ENCODE measurements around the gene ACAP1.
"Not testable (repeated sequence)": the region's sequence is repeated elsewhere in the genome, so short reads cannot be mapped to it uniquely, and the experiment has no call there.

The ACAP1 gene

DNA sequence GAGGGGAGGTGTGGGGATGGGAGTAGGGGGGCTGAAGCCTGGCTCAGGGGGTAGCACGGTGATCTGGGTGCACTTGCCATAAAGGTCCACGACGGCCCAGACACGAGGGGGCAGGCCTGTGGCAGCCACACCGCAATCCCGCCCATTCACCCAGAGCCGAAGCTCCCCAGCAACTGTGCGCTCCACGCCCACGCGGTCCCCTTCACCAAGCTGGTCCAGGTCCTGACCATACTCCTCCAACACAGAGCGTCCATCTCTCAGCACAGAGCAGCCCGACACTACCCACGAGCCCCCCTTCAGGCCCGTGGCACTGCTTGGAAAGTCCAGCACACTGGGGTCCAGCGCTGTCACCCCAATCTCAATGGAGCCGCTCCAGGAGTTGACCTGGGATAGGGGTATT, 8.8 kb upstream of the ACAP1 start:
- DNase-seq (ENCODE audit: extremely low read depth in 1 of 2, low read depth in 1 of 2), result no peak

DNA sequence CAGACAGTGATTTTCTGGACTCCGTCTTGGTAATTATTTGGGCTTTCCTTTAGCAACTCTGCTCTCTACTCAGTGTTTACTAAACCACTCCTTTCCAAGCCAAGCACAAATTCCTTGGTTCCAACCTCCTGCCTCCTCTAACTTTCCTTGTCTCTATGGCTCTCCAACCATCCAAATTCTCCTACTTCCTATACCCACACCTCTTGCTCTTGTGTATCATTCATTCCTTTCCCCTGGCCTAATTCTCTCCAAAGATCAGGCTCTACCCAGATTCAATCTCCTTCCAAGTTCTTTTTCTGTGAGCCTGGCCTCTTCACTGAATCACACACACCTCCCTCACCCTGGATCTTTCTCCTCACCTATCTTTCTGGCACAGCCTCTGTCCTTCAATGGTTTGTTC, 8.3 kb upstream of the ACAP1 start:
- no peak for DNase-seq (ENCODE audit: extremely low read depth in 1 of 2, low read depth in 1 of 2)

DNA sequence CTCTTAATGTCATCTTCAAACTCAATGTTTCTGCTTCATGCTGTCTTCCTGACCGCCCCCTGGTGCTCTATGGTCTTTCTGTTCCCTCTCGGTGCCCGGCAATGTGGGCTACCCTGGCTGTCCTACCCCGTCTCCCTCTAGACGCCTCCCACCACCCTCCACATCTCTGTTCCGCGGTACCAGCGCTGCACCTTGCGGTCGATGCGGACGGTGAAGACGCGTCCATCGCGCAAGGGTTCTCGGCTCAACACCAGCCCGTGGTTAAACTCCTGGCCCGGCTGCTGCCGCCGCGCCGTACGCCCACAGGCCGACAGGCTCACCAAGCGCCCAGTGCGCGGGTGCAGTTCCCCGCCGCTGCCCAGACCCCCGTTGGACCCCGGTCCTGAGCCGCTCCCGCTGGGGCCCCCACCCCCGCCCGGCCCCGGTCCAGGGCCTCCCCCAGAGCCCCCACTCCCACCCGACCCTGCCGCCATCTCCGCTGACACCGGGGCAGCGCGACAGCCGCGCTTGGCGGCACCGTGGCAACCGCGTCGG, 7.4 kb upstream of the ACAP1 start, which contains the start of gene NEURL4:
Gene NEURL4 (minus strand): TSS at position 496 of the 534 bp plus-strand sequence. CDS start 23 bp downstream, at position 473.
- no peak for DNase-seq (ENCODE audit: extremely low read depth in 1 of 2, low read depth in 1 of 2)

DNA sequence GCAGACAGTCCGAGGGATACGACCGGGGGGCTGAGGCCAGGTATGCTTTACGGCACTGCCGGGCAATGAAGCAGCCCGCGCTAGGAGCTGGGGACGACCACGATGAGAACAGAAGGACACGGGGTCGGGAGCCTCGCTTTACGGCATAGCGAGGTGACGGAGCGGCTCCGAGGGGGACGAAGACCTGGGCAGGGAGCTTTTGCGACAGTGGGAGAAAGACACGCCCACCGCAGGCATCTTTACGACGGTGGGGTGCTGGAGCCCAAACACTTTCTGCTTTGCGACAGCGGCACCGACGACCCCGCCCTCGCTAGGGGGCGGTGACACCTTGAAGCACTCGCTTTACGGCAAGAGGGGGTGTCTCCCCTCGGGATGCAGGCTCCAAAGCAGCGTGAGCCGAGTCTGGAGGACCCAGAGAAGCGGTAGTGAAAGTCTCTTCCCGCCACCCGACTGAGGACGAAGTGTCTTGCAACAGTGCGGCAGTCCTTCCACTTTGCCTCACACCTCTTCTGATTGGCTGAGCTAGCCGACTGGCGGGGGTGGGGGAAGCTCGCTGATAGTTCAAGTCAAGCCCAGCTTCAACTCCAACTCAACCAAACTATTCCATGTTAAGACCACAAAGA, 6.8 kb upstream of the ACAP1 start:
- peak; percentile 93 to 95 for DNase-seq (ENCODE audit: extremely low read depth in 1 of 2, low read depth in 1 of 2)

DNA sequence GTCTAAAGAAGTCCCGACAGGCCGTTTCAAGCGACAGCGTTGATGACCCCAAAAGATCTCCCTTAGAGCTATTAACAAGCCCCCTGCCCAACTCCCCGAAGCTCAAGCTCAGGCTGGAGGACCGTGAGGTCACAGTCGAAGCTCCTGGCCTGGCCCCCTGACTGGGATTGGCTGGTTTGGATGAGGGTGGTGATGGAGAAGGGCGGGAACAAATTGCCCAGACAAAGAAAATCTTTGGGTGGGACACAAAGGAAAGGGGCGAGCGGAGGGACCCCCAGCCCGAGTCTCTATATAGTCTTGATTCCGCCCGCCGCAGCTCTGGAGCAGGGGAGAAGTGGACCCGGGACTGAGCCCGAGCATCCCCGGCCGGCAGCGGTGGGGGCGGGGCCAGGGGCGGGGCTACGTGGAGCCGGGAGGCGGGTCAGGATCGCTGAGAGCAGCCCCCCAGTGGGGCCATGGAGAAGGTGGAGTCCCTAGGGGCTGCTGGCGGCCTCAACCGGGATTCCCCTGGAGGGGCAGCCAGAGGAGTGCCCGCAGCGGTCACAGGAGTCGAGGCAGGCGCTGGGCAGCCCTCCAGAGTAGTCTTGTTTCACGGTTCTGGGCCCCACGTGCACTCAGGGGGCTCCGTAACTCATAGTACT, 6.2 kb upstream of the ACAP1 start:
- DNase-seq (ENCODE audit: extremely low read depth in 1 of 2, low read depth in 1 of 2), result peak in 1 of 2 donors; percentile 82

DNA sequence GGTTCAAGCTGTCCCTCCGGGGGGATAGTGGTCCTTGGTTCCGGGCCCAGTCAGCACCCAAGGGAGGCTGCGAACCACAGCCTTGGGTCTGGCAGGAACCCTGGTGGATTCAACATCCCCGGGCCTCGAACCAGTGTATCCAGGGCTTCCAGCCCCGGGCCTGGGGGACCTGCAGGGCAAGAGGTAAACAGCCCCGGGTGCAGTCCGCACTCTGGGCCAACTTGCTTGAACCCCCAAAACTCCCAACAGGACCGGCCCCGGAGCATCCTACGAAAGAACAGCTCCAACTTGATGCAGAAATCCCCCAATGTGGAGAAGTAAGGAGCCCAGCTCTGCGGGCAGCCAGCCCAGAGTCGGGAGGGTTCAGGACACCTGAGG, 5.7 kb upstream of the ACAP1 start:
- no peak for DNase-seq (ENCODE audit: extremely low read depth in 1 of 2, low read depth in 1 of 2)

DNA sequence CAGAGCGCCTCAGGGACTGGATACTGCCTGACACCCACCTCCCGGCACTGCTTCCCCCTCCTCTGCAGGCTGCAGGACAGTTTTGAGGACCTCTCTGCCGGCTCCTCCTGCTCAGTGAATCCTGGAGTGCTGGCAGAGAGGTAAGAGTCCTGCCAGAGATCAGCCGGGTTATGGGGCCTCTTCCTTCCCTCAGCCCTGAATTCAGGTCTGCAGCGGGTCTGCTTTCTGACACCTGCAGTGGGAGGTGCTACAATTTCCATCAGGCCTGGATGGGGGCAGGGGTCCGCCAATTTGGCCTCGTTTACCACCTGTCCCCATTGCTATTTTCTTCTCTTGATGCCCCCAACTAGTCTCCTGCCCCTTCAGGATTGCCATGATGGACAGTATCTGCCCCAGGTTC, 4.2 kb upstream of the ACAP1 start:
- DNase-seq (ENCODE audit: extremely low read depth in 1 of 2, low read depth in 1 of 2), result no peak

DNA sequence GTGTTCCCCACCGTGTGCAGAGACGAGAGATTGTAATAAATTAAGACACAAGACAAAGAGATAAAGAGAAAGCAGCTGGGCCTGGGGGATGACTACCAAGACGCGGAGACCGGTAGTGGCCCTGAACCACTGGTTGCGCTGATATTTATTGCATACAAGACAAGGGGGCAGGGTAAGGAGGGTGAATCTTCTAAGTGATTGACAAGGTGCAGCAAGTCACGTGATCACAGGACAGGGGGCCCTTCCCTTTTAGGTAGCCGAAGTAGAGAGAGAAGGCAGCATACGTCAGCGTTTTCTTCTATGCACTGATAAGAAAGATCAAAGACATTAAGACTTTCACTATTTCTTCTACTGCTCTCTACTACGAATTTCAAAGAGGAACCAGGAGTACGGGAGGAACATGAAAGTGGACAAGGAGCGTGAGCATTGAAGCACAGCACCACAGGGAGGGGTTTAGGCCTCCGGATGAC, 3.7 kb upstream of the ACAP1 start:
- DNase-seq (ENCODE audit: extremely low read depth in 1 of 2, low read depth in 1 of 2), result not testable (repeated sequence)

DNA sequence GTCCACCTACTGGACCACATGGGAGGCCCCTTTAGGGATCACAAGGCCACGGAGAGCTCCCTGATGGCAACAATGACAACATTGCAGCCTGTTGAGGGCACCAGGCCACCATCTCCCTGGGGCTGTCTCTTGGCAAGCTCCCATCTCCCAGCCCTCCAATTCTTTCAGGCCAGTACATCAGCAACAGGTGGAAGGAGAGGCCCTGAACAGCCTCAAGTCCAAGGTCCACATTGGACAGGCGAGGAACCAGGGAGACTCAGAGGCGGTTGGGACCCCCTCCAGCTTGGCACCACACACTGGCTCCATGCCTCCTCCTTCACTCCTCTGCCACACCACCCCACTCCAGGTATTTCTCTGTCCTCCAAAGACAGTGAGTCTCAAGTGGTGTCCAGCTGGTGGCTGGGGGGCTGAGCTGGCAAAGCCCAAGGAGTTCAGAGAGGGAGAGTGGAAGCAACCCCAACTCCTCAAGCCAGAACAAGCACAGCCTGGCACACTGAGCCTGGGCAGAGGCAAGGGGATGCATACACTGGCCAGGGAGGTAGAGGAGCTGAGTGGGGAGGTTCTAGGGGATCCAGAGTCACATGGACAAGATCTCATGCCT, 1.3 kb upstream of the ACAP1 start:
- no peak for DNase-seq (ENCODE audit: extremely low read depth in 1 of 2, low read depth in 1 of 2)

DNA sequence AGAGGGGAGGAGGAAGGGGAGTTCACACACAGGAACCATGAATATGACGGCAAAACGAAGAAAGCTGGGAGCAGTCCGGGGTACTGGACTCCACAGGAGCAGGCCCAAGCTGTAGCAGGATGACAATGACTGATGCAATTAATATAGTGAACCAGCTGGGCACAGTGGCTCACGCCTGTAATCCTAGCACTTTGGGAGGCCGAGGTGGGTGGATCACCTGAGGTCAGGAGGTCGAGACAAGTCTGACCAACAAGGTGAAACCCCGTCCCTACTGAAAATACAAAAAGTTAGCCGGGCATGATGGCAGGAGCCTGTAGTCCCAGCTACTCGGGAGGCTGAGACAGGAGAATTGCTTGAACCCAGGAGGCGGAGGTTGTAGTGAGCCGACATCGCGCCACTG, 564 bp upstream of the ACAP1 start:
- not testable (repeated sequence) for DNase-seq (ENCODE audit: extremely low read depth in 1 of 2, low read depth in 1 of 2)

DNA sequence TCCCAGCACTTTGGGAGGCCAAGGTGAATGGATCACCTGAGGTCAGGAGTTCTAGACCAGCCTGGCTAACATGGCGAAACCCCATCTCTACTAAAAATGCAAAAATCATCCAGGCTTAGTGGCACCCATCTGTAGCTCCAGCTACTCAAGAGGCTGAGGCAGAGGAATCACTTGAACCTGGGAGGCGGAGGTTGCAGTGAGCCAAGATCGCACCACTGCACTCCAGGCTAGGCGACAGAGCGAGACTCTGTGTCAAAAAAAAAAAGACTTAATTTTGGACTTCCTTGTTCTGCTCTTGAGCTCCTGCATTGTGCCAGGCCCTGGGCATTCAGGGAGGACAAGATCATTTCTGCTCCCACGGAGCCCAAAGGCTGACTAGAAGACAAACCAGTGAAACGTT, 1.3 kb downstream of the ACAP1 start:
- not testable (repeated sequence) for DNase-seq (ENCODE audit: extremely low read depth in 1 of 2, low read depth in 1 of 2)

DNA sequence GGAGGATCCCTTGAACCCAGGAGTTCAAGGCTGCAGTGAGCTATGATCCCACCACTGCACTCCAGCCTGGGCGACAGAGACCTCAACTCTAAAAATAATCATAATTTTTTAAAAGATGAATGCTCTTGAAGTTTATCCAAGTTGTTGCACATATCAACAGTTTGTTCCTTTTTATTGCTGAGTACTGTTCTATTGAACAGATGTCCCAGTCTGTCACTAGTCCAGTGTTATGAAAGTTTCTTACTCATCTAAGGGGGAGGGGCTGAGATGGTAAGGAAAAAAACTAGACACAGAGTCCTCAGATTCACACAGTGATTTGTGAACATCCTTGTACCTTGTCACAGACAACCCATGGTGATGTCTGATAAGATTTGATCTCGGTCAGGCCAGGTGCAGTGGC, 3.9 kb downstream of the ACAP1 start:
- no peak for DNase-seq (ENCODE audit: extremely low read depth in 1 of 2, low read depth in 1 of 2)

DNA sequence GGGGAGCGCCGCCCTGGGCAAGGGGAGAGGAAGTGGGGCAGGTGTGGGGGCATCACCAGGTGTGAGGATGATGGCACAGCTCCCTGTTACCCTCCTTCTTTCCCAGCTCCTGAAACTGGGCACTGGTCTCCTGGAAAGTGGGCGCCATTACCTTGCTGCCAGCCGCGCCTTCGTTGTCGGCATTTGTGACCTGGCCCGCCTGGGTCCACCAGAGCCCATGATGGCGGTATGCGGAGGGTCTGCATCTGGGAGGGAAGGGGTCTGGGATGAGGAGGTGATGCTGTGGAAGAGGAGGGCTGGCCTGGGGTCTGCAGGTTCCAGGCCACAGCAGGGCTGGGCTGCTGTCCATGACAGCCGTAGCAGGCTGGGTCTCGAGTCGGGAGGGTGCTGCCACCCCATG, 5.5 kb downstream of the ACAP1 start:
- no peak for DNase-seq (ENCODE audit: extremely low read depth in 1 of 2, low read depth in 1 of 2)

DNA sequence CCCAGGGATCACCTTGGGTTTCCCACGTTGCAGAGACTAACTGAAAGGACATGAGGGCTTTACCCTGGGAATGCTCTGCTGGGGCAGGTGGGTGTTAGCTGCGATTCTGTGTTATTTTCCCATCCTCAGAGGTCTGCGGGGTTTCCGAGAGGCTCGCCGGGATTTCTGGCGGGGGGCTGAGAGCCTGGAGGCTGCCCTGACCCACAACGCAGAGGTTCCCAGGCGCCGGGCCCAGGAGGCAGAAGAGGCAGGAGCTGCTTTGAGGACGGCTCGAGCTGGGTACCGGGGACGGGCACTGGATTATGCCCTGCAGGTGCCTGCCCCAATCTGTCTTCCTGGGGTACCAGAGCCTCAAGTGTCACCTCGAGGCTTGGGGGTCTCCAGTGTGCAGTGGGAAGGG, 6.9 kb downstream of the ACAP1 start:
- DNase-seq (ENCODE audit: extremely low read depth in 1 of 2, low read depth in 1 of 2), result no peak

DNA sequence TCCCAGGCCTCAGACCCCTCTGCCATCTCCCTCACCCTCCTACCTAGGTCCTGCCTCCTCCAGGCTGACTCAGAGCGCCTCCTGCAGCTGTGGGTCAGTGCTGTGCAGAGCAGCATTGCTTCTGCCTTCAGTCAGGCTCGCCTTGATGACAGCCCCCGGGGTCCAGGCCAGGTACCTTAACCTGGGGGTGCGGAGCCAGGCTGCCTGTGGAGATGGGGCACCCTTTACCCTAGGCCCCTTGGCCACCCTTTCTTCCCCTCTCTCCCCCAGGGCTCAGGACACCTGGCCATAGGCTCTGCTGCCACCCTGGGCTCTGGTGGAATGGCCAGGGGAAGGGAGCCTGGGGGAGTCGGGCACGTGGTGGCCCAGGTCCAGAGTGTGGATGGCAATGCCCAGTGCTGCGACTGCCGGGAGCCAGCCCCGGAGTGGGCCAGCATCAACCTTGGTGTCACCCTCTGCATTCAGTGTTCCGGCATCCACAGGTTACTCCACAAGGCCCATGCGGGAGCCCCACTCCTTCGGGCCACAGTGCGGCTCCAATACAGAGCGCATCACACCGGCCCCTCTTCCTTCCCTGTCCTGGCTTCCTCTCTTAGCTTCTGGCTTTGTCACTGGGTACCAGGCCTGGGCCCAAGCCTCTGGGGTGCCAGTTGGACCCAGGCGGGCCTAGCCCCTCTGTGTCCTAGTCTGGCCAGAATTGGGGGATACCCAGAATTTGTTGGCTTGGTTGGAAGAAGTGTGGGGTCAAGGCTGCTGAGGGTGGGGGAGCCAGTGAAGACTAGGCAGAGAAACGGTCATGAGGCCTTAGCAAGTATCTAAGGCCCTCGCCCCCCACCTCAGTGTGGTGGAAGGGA, 10.7 kb downstream of the ACAP1 start:
- DNase-seq (ENCODE audit: extremely low read depth in 1 of 2, low read depth in 1 of 2), result no peak

DNA sequence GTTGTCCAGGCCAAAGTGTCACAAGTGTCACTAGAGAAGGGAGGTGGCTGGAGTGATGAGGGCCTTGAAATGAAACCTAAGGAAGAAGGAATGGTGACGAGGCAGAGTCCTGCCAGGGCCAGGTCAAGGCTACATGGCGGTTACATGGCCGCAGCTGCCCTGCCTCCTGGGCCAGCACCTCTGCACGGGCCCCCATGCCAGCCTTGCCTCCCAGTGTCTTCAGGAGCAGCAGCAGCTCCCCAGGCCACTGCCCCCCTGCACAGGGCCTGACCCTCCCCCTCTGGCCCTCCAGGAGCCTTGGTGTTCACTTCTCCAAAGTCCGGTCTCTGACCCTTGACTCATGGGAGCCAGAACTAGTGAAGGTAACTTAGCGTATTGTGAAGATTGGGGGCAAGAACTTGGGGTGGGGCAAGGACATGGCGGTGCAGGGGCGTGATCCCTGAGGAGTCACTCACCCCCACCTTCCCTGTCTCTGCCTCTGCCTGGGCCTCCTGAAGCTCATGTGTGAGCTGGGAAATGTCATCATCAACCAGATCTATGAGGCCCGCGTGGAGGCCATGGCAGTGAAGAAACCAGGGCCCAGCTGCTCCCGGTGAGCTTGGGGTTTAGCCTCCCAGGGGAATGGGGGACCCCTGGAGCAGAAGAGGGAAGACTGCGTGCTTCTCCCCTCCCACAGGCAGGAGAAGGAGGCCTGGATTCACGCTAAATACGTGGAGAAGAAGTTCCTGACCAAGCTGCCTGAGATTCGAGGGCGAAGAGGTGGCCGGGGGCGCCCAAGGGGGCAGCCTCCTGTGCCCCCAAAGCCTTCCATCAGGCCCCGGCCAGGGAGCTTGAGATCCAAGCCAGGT, 11.5 kb downstream of the ACAP1 start:
- DNase-seq (ENCODE audit: extremely low read depth in 1 of 2, low read depth in 1 of 2), result no peak

DNA sequence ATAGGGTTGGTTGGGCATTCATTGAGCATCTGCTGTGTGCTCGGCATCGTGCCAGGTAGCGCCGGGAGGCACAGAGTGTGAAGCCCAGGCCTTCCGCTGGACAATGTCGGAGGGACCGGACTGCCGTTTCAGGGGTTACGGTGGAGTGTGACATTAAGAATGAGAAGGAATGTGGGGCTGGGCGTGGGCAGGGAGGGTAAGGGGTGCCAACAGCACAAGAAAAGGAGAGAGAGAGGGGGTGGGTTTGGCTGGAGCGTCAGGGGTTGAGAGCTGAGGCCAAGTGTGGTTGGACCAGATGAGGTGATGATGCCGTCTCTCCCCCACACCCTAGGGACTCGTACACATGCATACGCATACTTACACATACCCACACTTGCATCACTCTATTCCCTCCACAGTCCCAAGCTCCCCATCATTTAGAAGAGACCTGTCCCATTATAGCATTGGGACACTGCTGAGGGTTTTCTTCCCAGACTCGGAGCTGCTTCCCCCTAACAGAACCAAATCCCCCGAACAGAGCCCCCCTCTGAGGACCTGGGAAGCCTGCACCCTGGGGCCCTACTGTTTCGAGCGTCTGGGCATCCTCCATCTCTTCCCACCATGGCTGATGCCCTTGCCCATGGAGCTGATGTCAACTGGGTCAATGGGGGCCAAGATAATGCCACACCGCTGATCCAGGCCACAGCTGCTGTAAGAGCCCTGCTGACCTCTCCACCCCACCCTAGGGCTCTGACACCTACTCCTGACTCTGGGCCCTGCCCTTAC, 12.3 kb downstream of the ACAP1 start:
- DNase-seq (ENCODE audit: extremely low read depth in 1 of 2, low read depth in 1 of 2), result no peak

DNA sequence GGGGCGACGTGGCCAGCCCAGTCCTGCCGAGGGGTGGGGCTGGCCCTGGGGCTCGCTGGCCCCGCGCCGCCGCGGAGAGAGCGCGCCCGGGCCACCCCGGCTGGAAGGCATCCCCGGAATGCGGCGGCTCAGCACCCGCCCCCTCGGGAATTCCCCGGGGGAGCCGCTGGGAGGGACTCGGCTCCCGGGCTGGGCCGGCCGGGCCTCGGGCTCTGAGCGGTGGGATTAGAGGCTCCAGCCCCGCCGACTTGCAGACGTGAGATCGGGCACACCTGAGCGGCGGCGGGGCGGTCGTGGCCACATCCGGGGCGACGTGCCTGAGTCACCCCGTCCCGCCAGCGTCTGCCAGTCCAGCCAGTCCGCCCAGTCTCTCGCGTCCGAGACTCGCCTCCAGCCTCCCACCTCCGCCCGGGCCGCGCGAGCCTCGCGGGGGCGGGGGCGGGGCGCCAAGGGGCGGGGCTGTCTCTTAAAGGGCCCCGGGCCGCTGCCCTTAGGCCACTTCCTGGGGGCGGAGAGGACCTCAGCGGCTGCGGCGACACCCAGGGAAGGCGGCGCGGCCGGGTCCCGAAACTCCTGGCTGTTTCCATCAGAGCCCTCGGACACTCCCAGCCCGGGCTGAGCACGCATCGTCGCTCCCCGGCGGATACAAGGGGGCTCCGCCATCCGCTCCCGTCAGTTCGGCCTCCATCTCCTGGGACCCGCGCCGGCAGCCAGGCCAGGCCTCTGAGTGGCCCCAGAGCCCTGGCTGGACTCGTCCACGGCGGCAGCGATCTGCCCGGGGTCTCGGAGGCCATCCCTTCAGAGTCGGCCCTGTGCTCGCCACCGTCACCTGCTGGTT, 15.6 kb downstream of the ACAP1 start, which contains the start of gene KCTD11:
Gene KCTD11 (plus strand): TSS at position 498 of the 838 bp plus-strand sequence.
- DNase-seq (ENCODE audit: extremely low read depth in 1 of 2, low read depth in 1 of 2), result peak; percentile 74 to 80

Data from stimulated activated CD8-positive, alpha-beta memory T cell treated with anti-CD3 and anti-CD28 coated beads, Interleukin-7, amount 100 ng/mL, for 48 hours (primary cell).